Hepatocyte (in vitro differentiated cells): Measurements from ENCODE around the gene TTC34. TPM values are rescaled to one million over a fixed set of nuclear protein-coding genes. Genes with fewer than 3 reads are reported as not detected.
"Not testable (repeated sequence)": the region's sequence is repeated elsewhere in the genome, so short reads cannot be mapped to it uniquely, and the experiment has no call there.

Experiments used
- DNase-seq: peaks from one replicate; pipeline ENCODE4 v3.0.0-alpha.2; 2016; ENCODE audit warnings: low spot score
- H2AFZ ChIP-seq: fragments of 200-600 bp; sonication (generic); 2 replicates; pipeline ENCODE4 v1.6.0; 2016; ENCODE audit warnings: antibody characterized with exemption, mild to moderate bottlenecking
- H3K27ac ChIP-seq: fragments of 200-600 bp; sonication (generic); 2 replicates; pipeline ENCODE4 v1.5.1; 2016; ENCODE audit warnings: mild to moderate bottlenecking
- H3K27me3 ChIP-seq: fragments of 200-600 bp; sonication (generic); 2 replicates; pipeline ENCODE4 v1.6.1; 2016
- H3K36me3 ChIP-seq: fragments of 200-600 bp; sonication (generic); replicated peaks from 2 replicates; pipeline ENCODE4 v1.5.1; 2016; ENCODE audit warnings: low read depth; ENCODE audit not compliant: insufficient read depth
- H3K4me1 ChIP-seq: fragments of 200-600 bp; sonication (generic); 2 replicates; pipeline ENCODE4 v1.5.1; 2016; ENCODE audit warnings: mild to moderate bottlenecking, moderate library complexity; ENCODE audit not compliant: insufficient read depth
- H3K4me2 ChIP-seq: fragments of 200-600 bp; sonication (generic); 2 replicates; pipeline ENCODE4 v1.6.0; 2016
- H3K4me3 ChIP-seq: fragments of 200-600 bp; sonication (generic); 2 replicates; pipeline ENCODE4 v1.5.1; 2016; ENCODE audit warnings: mild to moderate bottlenecking
- H3K79me2 ChIP-seq: fragments of 200-600 bp; sonication (generic); 2 replicates; pipeline ENCODE4 v1.6.0; 2017; ENCODE audit warnings: mild to moderate bottlenecking
- H3K9me2 ChIP-seq: fragments of 200-600 bp; sonication (generic); replicated peaks from 2 replicates; pipeline ENCODE4 v1.6.0; 2017; ENCODE audit warnings: mild to moderate bottlenecking; ENCODE audit not compliant: insufficient read depth
- H3K9me3 ChIP-seq: fragments of 200-600 bp; sonication (generic); 2 replicates; pipeline ENCODE4 v1.5.1; 2016; ENCODE audit warnings: low read depth, mild to moderate bottlenecking
- H4K20me1 ChIP-seq: fragments of 200-600 bp; sonication (generic); 2 replicates; pipeline ENCODE4 v1.6.0; 2016; ENCODE audit warnings: mild to moderate bottlenecking; ENCODE audit not compliant: insufficient read depth, poor library complexity, severe bottlenecking
- WGBS: methylation state at CpG from one replicate; pipeline ENCODE4 v1.1.6; 2016; ENCODE audit warnings: low lambda C conversion rate; ENCODE audit errors: missing lambda C conversion rate; 5-methylcytosine and 5-hydroxymethylcytosine counted together
- polyA plus RNA-seq: library from polyadenylated mRNA; unstranded; fragments of >200 nt; fragmentation: Nextera tagmentation; extraction: Ambion mirVana; gene quantifications from 2 replicates; pipeline ENCODE4 v1.2.1, GENCODE V29; 2016
- total RNA-seq: library from RNA; depleted of rRNA; stranded (reverse); fragments of >200 nt; gene quantifications from 2 replicates; pipeline ENCODE4 v1.2.3, GENCODE V29; 2014

TTC34 gene
- total and polyA plus RNA-seq, 2 experiments from 2014 or later: 0.13 to 0.33 TPM

GRCh38 chr1:2671656-2672055 lies 129.8 kb downstream of the TTC34 start:
- DNase-seq, H3K9me2 ChIP-seq, H3K27me3 ChIP-seq, H2AFZ ChIP-seq, H4K20me1 ChIP-seq, H3K79me2 ChIP-seq, H3K36me3 ChIP-seq, H3K4me3 ChIP-seq, H3K27ac ChIP-seq, H3K4me2 ChIP-seq, H3K9me3 ChIP-seq, H3K4me1 ChIP-seq: not testable (repeated sequence)
- WGBS: 68% methylated on average over 9 of the region's 11 CpGs

- H4K20me1 ChIP-seq, H3K79me2 ChIP-seq, H3K4me2 ChIP-seq, H3K9me2 ChIP-seq, H2AFZ ChIP-seq, H3K36me3 ChIP-seq, H3K4me1 ChIP-seq, DNase-seq, H3K27ac ChIP-seq, H3K4me3 ChIP-seq, H3K9me3 ChIP-seq, H3K27me3 ChIP-seq: not testable (repeated sequence)
- WGBS: 63% methylated on average over 7 of the region's 8 CpGs
These were observed 141.7 kb downstream of the TTC34 start for GRCh38 chr1:2659806-2660205.

GRCh38 chr1:2657909-2658308 lies 143.6 kb downstream of the TTC34 start:
- not testable (repeated sequence) for H3K4me3 ChIP-seq, H3K9me2 ChIP-seq, DNase-seq, H3K4me1 ChIP-seq, H2AFZ ChIP-seq, H4K20me1 ChIP-seq, H3K4me2 ChIP-seq, H3K36me3 ChIP-seq, H3K27me3 ChIP-seq, H3K27ac ChIP-seq, H3K9me3 ChIP-seq, H3K79me2 ChIP-seq
- 92% methylated on average over 7 of the region's 10 CpGs for WGBS

GRCh38 chr1:2657124-2657523 lies 144.4 kb downstream of the TTC34 start:
- not testable (repeated sequence) for H3K36me3 ChIP-seq, H2AFZ ChIP-seq, H3K4me1 ChIP-seq, H3K4me3 ChIP-seq, H3K27ac ChIP-seq, H3K79me2 ChIP-seq, H3K27me3 ChIP-seq, H3K4me2 ChIP-seq, H3K9me2 ChIP-seq, H3K9me3 ChIP-seq, H4K20me1 ChIP-seq
- WGBS: 57% methylated on average over 12 of the region's 12 CpGs
- peak; percentile 59 for DNase-seq

- not testable (repeated sequence) for H3K36me3 ChIP-seq, H2AFZ ChIP-seq, H3K27ac ChIP-seq, H3K4me3 ChIP-seq, H4K20me1 ChIP-seq, DNase-seq, H3K4me1 ChIP-seq, H3K79me2 ChIP-seq, H3K9me3 ChIP-seq, H3K9me2 ChIP-seq, H3K4me2 ChIP-seq, H3K27me3 ChIP-seq
- 57% methylated on average over 16 of the region's 16 CpGs for WGBS
These were observed 145.7 kb downstream of the TTC34 start for GRCh38 chr1:2655598-2656434.

- H4K20me1 ChIP-seq, H3K27ac ChIP-seq, H3K4me3 ChIP-seq, H3K4me1 ChIP-seq, H3K36me3 ChIP-seq, H3K9me2 ChIP-seq, H2AFZ ChIP-seq, H3K9me3 ChIP-seq, H3K27me3 ChIP-seq, H3K79me2 ChIP-seq, DNase-seq, H3K4me2 ChIP-seq: not testable (repeated sequence)
- 52% methylated on average over 14 of the region's 14 CpGs for WGBS
These were observed 147.0 kb downstream of the TTC34 start for GRCh38 chr1:2654443-2654948.

GRCh38 chr1:2653741-2654442 lies 147.6 kb downstream of the TTC34 start:
- peak; percentile 11 for DNase-seq
- WGBS: 52% methylated on average over 14 of the region's 14 CpGs

GRCh38 chr1:2652926-2653571 lies 148.4 kb downstream of the TTC34 start:
- not testable (repeated sequence) for H3K9me2 ChIP-seq, H3K36me3 ChIP-seq, H2AFZ ChIP-seq, DNase-seq, H4K20me1 ChIP-seq, H3K27ac ChIP-seq, H3K4me3 ChIP-seq, H3K27me3 ChIP-seq, H3K4me1 ChIP-seq, H3K4me2 ChIP-seq, H3K79me2 ChIP-seq, H3K9me3 ChIP-seq
- WGBS: 43% methylated on average over 12 of the region's 12 CpGs

More at GRCh38 chr1:2653741-2654442, 147.6 kb downstream of the TTC34 start:
- not testable (repeated sequence) for H2AFZ ChIP-seq, H3K4me1 ChIP-seq, H3K36me3 ChIP-seq, H3K9me2 ChIP-seq, H3K9me3 ChIP-seq, H3K79me2 ChIP-seq, H3K4me2 ChIP-seq, H3K27ac ChIP-seq, H3K4me3 ChIP-seq, H3K27me3 ChIP-seq, H4K20me1 ChIP-seq
